Fibroblast of skin of left biceps (primary cell): ENCODE measurements around the gene PTPRR.
"Not testable (repeated sequence)": the region's sequence is repeated elsewhere in the genome, so short reads cannot be mapped to it uniquely, and the experiment has no call there.

Experiments
- DNase-seq, 2 experiments: peaks; one replicate each; pipeline ENCODE4 v3.0.0-alpha.2; 2013; ENCODE audit warnings: low read depth in 2 of 2

The PTPRR gene

DNA sequence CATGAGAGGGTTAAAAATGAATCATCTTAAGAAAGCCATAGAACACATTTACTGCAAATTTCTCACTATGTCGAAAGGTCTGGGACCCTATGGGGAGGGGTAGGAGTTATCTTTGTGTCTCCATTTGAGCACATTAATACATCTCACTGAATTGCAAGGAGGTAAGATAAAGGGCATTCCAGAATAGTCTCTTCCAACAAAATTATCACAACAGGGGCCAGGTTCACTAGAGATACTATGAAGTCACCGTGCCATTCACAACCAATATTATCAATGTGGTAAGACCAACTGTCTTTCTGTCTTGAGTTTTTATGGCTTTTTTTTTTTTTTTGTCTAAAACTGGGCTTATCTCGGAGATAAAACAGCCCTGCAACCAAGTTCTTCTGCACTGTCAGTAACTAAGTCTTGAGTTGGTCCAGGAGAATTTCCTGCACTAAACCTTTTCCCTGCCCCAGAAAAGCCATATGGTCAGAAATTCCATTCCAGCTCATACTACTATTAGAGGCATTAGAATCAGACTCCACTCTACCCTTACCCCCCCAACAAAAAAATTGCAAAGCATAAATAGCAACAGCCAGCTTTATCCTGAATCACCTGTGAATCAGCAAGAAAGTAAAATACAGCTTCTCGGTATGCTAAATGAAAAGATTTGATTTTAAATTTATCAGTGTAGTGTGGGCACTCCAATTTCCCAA is 79.7 kb downstream of the PTPRR start:
- no peak for DNase-seq

DNA sequence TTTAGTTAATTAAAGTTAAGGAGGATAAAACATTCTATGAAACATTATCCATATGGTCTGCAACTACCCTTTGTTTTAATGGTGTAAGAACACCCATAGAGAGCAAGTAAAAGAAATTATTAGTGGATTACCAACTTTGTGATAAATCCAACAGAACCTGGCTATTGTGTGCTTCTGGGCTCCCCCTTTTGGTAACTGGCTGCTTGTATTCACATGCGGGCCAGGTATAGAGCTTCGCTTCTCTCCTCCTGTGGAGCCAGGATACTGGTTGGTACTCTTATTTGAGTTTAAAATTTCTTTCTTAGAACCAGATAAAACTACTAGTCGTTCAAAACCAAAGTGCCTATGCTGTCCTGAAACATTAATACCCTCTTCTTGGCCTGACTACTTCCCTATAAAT is 81.0 kb downstream of the PTPRR start:
- DNase-seq = no peak

DNA sequence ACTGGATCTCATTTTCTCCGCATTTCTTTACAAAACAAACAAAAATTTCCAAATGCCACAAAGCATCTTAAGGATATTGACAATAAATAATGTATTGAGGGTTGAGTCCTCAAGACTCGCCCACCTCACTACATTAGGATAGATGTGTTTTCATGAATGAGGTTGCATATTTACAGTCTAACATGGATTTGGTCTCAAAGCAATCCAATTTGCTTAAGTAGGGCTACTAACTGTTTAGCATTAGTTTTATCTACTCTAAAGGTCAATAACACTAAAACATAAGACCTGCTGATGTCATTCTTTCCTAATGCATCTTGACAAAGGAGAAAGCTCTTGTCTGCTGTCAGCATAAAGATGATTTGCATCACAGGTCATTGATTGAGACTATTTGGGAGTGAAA is 82.4 kb downstream of the PTPRR start:
- DNase-seq = no peak

DNA sequence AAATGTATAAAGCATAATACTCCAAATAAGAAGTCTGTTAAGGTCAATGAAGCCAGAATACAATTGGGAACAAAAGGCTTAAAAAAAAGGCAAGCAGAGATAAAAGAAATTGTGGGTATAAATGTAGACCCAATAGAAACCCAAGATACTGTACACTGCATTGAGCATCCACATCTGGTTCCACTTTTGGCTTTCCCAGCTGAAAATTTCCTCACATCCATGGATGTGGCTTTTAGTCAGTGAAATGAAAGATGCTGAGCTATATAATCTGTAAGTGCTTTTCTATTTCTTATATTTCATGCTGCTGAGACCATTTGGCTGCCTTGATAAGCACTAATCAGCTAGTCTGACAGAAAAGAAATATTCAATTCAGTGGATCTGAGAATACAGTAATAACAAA is 83.5 kb downstream of the PTPRR start:
- DNase-seq = no peak

DNA sequence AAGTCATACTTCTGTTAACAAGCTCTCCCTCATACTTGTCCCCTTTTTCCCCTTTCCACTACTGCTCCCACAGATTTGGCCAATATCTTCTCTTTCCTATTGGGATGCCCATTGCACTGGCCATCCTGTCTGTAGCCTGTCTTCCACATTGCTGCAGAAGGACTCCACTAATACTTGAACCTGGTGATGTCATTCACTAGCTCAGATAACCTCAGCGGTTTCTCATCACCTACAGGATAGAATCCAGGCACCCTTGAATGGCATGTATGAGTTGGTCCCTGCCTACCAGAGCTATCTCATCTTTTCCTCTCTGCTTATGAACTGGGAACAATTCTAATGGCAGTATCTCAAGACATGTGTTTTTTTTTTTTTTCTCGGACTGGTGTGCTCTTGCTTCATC is 84.6 kb downstream of the PTPRR start:
- no peak for DNase-seq

DNA sequence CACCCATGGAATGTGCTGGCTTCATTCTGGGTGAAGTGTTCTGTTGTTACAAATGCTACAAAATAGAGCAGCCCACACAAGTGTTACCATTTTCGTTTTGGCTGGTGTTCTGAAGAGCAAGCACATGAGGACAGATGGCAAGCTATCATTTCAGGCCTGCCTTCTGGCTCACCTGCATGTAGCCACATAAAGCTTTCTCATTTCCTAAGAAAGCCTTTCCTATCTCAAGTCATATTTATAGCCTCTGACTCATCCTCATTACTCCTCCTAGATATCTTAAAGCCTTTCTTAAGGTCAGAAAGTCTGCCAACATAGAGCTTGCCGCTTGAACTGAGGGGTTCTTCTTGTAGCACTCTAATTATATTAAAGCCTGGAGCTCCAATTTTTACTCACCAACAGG is 89.0 kb downstream of the PTPRR start:
- no peak for DNase-seq

DNA sequence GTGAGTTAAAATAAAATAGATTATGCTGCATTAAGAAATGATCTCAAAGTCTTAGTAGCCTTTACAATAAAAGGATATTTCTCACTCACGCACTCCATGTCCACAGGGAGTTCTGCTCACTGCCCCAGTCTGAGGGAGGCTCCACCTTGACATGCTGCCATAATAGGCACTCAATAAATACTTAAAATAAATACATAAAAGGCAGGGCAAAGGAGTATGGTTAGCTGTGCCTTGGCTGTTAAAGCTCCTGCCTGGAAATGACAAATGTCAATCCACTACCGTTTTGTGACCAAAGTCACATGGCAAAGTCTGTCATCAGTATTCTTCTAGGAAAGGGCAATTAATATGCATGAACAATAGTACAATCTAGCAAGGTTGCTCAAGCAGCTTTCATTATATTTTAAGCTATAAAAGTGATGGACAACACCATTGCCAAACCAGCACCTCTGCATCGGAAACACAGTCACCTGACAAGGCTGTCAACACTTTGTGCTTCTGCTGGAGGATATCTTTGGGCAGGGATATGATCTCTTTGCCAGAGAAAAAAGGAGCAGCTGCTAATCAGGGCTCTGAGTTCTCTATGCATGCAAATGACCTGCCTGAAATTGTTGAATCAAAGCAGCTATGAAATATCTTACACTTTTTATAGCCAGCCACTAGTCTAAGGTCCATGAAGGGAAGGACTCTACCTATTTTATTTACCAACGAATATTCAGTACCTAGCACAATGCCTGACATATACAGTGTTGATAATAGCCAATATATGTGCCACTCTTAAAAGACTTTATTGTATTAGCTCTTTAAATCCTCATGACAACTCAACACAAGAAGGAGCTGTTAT is 90.1 kb downstream of the PTPRR start:
- no peak for DNase-seq

DNA sequence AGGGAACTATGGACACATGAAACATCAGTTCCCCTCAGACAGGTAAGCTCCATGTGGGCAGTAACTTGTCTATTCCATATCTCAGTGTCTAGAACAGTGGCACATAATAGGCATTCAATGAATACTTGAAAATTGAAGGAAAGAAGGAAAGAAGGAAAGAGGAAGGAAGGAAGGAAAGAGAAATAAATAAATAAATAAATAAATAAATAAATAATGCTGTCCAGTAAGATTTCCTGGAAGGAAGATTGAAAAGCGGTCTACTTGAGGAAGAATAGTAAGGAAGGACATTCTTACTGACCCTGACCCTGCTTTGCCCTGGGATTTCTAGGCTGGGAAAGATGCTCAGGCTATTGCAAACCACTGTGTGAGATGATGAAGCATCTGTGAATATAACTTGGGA is 91.5 kb downstream of the PTPRR start:
- DNase-seq = no peak

DNA sequence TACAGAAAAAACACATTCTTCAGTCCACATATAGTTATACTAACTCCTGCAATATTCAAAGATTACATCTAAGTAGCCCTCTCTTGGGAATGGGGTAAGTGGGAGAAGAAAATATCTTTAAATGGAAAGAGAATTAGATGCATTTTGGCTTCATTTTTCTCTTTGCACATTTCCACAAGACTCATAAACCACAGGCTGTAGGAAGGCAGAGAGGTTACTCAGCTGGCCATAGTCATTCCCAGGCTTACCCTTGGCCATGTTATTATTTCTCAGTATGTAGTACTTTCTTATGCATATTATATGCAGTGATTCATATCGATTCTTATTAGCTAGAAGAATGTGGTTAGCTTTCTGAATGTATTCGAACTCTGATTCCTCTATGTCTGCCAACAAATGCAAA is 92.2 kb downstream of the PTPRR start:
- DNase-seq = peak; percentile 36 to 48

DNA sequence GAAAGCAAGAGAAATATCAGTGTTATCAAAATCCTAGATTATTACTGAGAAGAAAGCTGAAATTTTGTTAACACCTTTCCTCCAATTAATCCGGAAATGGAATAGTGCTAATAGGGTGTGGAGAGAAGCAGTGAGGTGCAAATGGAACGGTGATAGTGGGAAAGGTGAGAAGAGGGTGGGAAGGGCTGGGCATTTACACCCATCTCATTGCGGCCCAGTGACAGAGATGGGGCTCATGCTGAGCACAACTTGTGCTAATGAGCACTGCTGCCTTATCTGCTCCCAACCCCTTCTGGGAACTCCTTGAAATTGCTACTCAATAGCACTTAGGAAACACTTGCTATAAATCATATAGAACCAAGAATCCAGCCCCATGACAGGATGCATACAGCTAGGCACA is 94.4 kb downstream of the PTPRR start:
- DNase-seq = no peak

DNA sequence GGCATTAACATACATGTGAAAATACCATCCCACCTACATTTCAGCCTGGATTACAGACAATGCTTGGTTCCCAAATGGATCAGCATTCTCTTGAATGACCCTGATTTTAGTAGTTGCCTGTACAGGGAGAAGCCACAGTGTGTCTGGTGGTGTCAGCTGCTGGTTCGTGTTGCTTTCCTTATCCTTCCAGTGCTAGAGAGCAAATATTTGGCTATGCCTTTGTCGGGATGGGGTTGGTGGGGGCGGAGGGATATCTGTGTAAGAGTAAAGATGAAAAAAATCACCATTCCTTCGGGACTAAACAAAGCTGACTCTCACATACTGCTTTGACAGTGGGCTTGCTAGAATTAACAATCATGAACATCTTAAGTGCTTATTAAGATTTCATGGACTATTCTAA is 96.0 kb downstream of the PTPRR start:
- DNase-seq = no peak

DNA sequence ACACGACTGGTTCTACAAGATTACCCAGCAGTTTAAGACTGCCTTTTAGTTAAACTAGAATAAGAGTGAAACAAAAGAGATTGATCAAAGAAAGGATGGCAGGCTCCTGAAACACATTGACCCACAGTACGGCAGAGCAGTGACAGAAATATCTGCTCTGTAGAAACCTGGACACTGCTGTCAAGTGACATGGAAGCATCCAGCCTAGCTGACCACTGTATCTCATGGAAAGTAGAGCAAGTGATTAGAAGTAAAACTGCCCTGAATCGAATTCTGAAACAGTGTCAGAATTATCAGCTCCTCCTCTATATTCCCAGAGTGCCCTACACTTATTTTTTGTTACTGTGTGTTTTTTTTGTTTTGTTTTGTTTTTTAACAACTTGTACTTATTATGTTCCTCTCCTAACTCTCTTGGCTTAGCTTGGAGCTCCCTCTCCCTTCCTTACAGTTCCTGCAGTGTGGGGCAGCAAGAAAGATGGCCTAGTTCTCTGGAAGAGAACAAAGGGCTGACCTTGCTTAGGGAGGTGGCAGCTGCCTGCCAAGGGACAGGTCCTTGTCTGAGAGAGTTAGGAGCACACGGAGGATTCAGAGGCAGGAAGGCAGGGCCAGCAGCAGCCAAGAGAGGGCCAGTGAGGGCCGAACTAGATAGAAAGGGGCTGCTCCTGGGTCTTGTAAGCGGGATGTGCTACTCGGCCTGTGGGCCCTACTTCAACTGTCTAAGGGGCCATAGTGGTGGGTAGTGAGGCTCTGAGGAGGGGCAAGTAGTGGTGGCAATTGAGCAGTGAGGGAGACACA is 97.2 kb downstream of the PTPRR start:
- DNase-seq = no peak

DNA sequence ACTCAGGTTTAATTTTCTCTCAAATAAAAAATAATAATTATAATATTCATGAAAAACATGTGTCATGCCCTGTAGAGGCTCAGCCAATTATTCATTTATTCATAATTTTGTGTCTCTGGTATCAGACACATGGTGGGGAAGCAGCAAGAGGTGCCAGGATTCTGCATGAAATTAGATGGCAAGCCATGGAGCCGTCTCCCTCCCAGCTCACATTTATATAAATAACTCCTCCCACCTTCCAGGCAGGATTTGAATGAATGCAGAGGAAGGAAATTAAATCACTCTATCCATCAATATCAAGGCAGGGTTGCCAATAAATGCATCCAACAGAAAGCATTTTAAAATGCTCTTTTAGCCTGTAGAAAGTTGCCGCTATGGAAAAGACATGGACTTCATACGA is 98.1 kb downstream of the PTPRR start:
- no peak for DNase-seq

DNA sequence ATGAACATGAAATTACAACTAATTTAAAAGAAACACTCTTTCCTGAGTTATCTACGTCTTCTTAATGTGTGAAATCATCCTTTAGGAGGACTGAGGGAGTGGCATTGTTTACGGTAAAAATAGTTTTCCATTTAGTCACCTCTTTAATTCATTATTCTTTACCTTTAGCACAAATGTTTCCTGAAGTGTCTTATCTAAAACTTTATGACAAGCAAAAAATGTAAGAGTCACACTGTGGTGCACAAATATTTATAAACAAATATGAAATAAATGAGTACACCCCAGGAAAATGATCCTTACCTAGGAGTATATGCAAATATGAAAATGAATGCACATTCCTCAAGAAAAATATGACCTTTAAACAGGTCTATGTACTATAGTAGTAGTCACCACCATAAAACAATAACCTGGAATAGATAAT is 104.6 kb downstream of the PTPRR start:
- no peak for DNase-seq

DNA sequence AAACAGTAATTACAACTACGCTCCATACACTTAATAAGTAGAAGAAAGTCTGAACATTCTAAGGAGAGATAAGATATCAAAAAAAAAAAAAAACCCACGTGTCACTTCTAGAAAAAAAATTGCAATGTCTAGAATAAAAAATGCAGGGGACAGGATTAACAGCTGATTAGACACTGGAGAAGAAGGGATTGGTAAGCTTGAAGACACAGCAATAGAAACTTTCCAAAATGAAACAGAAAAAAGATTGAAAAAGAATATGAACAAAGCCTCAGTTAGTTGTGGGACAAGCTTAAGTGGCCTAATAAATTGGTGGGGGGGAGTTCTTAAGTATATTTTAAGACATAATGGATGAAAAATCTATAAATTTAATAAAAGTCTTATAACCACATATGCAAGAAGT is 105.5 kb downstream of the PTPRR start:
- DNase-seq = no peak

DNA sequence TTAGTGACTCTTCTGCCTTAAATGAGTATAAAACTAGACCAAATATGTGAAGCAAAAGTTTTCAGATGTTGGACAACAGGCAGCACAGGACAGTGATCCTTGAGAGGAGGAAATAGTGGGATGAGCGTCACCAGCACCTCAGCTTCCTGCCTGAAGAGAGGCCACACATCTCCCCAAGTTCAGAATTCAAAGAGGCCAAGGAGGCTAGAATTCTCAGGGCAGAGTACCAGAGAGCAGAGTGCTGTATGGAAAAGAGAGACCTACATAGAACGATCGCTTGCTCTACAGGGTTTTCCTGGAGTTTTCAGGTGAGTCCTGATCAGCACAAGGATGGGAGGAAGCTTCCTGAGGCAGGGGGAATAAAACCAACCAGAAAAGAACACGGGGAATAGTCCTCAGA is 107.0 kb downstream of the PTPRR start:
- DNase-seq = no peak

DNA sequence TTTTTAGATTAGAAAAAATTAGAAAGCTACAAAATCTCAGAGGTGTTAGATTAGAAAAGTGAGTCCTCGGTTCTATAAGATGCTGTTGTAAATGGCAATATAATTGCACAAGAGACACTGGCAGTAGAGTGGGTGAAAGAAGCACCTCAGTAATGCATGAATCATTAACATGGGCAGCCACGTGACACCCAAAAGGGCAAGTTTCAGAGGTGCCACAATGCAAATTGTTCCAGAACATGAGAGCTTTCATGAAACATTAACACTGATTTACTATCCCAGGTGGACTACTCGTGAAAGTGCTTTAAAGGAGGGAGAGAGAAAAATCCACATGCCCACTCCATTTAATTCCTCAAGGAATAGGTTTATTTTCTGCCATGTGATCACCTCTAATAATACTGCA is 108.4 kb downstream of the PTPRR start:
- no peak for DNase-seq

DNA sequence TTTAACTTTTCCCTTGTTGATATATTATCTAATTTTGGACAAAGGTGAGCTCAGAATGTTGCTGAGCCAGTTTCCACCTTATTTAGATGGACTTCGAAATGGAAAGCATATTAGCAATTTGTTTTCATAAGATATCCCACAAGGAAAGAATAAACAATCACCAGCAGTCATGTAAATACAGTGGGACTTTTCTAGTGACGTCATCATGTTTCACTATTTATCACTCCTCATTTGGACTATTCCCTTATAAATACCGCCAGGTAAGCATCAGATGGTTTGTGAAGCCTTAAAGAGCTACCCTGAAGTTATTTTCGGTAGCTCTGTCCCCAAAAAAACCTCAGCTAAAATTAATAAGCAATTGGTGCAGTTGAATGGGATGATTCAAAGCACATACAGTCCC is 110.7 kb downstream of the PTPRR start:
- no peak for DNase-seq

DNA sequence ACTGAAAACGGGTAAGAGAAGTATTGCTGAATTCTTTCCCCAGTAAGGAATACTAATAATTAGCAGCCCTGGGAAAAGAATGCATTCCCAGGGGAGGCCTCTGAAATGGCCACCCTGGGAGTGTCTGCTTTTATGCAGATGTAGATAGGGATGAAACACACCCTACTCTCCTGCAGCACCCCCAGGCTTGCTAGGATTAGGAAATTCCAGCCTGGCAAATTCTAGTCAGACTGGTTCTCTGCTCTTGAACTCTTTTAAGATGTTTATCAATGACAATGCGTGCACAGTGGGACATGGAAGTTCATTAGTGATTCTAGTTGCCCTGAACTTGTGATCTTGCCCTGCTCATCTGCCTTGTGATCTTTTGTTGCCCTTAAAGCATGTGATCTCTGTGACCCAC is 112.5 kb downstream of the PTPRR start:
- DNase-seq = not testable (repeated sequence)

DNA sequence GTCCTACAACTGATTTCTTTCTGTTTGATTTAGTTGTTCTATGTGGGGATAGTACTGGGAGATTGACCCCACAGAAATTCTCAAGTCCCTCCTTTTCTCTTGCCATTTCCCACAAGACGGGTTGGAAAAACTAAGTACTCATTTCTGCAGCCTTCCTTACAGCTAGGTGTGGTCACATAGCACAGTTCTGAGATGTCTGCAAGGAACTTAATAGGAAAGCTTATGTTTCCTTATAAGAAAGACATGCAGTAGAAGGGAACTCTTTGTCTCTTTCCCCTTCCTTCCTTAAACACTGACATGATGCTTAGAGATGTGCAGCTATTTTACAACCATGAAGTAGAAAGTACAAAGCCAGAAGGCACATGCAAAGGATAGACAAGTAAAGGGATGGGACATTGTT is 113.7 kb downstream of the PTPRR start:
- no peak for DNase-seq

DNA sequence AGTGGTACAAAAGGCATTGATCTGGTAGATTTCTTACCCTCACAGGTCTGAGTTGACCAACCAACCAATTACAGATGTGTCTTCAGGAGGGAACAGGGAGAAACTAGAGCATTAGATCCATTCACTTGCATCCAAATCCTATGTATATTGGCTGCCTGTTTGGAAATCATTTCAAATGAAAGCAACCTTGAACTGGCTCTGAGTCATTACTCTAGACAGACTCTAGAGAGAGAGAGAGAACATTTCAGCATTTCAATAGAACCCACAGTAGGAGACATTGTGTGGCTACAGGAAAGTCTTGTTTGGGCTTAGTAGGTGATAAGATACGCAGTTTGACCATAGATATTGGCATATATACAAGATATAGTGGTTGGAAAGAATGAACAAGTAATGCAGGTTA is 114.5 kb downstream of the PTPRR start:
- DNase-seq = no peak

DNA sequence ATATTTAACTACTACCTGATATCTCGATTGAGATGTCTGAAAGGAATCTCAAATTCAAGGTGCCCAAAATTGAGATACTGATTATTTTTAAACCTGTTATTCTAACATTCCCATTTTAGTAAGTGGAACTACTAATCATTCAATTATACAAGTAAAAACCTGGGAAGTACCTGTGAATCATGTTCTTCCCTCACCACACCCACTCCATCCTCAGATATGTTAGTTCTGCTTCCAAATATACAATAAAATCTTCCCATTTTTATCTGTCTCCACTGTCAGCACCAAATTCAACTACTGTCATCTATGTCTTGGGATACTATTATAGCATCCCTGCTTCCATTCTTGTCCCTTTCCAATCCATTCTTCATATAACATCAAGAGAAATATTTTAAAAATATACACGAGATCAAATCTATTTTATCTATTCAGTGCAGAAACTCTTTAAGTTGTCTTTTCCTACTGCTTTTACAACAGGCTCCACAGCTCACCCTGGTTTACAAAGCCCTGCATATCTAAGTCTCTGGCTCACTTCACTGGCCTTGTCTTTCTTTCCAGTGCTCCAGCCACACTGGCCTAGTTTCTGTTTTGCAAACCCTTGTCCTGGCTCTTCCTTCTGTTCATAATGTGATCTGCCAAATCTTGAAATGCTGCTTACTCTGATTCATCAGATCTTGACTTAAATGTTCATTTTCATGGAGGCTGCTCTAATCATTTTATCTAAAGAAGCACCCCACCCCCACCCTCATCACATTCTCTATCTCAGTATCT is 122.3 kb downstream of the PTPRR start:
- DNase-seq = no peak
